ENCODE data around the gene TBC1D8B.

DNA sequence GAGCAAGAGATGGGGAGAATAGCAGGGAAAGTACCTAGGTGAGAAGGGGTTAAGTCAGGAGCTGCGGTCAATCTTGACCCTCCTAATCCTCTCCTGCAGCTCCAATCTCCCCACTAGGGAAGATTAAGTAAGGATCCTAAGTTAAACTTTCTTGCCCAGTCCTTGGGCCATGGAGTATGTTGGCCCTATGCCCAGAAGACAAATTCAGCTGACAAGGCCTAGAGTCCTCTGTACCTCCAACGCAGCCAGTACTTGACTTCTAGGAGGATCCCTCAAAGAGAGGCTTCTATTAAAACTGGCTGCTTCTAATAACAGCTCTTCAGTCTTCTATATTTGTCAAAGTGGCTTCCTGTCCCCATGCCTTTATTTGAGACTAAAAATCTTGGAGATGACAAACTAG is 119.2 kb downstream of the TBC1D8B start:
- TF ChIP-seq, protein P1, sequence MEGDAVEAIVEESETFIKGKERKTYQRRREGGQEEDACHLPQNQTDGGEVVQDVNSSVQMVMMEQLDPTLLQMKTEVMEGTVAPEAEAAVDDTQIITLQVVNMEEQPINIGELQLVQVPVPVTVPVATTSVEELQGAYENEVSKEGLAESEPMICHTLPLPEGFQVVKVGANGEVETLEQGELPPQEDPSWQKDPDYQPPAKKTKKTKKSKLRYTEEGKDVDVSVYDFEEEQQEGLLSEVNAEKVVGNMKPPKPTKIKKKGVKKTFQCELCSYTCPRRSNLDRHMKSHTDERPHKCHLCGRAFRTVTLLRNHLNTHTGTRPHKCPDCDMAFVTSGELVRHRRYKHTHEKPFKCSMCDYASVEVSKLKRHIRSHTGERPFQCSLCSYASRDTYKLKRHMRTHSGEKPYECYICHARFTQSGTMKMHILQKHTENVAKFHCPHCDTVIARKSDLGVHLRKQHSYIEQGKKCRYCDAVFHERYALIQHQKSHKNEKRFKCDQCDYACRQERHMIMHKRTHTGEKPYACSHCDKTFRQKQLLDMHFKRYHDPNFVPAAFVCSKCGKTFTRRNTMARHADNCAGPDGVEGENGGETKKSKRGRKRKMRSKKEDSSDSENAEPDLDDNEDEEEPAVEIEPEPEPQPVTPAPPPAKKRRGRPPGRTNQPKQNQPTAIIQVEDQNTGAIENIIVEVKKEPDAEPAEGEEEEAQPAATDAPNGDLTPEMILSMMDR (IDR thresholded peaks at IDR 0.05), result no peak
- TF ChIP-seq POLR2A (IDR thresholded peaks at IDR 0.05), result no peak
